H1 (cell line): ENCODE data around the gene RIN3. TPM values are rescaled to one million over a fixed set of nuclear protein-coding genes. Genes with fewer than 3 reads are reported as not detected.

Experiments used
- CTCF ChIA-PET: fragments of 300-600 bp; sonication (Branson Sonifier 250); formaldehyde crosslinking; loops from one replicate; lab custom pipeline; 2021; ENCODE audit not compliant: partially characterized antibody; lab: Charles Lee
- POLR2A ChIA-PET: fragments of 300-600 bp; sonication (Branson Sonifier 250); formaldehyde crosslinking; loops from one replicate; lab custom pipeline; 2021; ENCODE audit warnings: inconsistent platforms; ENCODE audit not compliant: partially characterized antibody; lab: Charles Lee
- DNase-seq, 2 experiments: peaks; one replicate each; pipeline versions ENCODE4 v3.0.0 to v3.0.0-alpha.2; 2010 to 2022; ENCODE audit warnings: low spot score in 2 of 2, low read depth in 1 of 2, mixed read lengths in 1 of 2
- FAIRE-seq: peaks from 2 replicates; lab custom pipeline; 2011; peaks lifted over from hg19 to GRCh38; lab: Jason Lieb, UNC
- H2AFZ ChIP-seq: 2 replicates; pipeline ENCODE4 v1.8.1; 2012; ENCODE audit warnings: low read length, inconsistent platforms
- H2AK5ac ChIP-seq: 2 replicates; pipeline ENCODE4 v1.6.1; 2013; ENCODE audit warnings: low read depth, low read length
- H2BK120ac ChIP-seq: replicated peaks from 2 replicates; pipeline ENCODE3; 2013; ENCODE audit warnings: low read depth, low read length, inconsistent platforms
- H2BK12ac ChIP-seq: 2 replicates; pipeline ENCODE4 v1.6.1; 2013; ENCODE audit warnings: low read depth, low read length
- H2BK15ac ChIP-seq: 2 replicates; pipeline ENCODE4 v1.6.1; 2013; ENCODE audit warnings: low read length
- H2BK20ac ChIP-seq: 2 replicates; pipeline ENCODE4 v1.6.1; 2013; ENCODE audit warnings: low read length
- H2BK5ac ChIP-seq: 2 replicates; pipeline ENCODE4 v1.6.1; 2013; ENCODE audit warnings: low read depth, low read length
- H3K14ac ChIP-seq: 2 replicates; pipeline ENCODE4 v1.6.1; 2013; ENCODE audit warnings: inconsistent platforms; ENCODE audit not compliant: insufficient read length
- H3K18ac ChIP-seq: 2 replicates; pipeline ENCODE4 v1.6.1; 2013; ENCODE audit warnings: low read length; ENCODE audit errors: extremely low read depth
- H3K23ac ChIP-seq: 2 replicates; pipeline ENCODE4 v1.6.1; 2013; ENCODE audit warnings: inconsistent platforms; ENCODE audit not compliant: insufficient read length
- H3K23me2 ChIP-seq: 2 replicates; pipeline ENCODE4 v1.6.1; 2013; ENCODE audit warnings: low read depth, low read length
- H3K27ac ChIP-seq: 2 replicates; pipeline ENCODE4 v1.6.1; 2011; ENCODE audit warnings: low read depth, low read length, inconsistent platforms
- H3K27me3 ChIP-seq, 4 experiments: replicated peaks in 1 of 4; 1 replicate in 1 of 4; 2 replicates in 3 of 4; pipeline versions ENCODE4 v1.6.1 to v1.8.1; 2011 to 2013; ENCODE audit warnings: low read length in 3 of 4, mild to moderate bottlenecking in 3 of 4, inconsistent platforms in 2 of 4, mixed read lengths in 2 of 4, moderate library complexity in 1 of 4; ENCODE audit not compliant: control insufficient read depth in 3 of 4, insufficient read depth in 3 of 4; ENCODE audit errors: extremely low read depth in 1 of 4
- H3K36me3 ChIP-seq, 4 experiments: 2 replicates each; pipeline versions ENCODE4 v1.6.1 to v1.8.1; 2011 to 2013; ENCODE audit warnings: mild to moderate bottlenecking in 4 of 4, low read length in 3 of 4, moderate library complexity in 2 of 4, control low read depth in 1 of 4, inconsistent platforms in 1 of 4; ENCODE audit not compliant: insufficient read depth in 4 of 4, control insufficient read depth in 2 of 4
- H3K4ac ChIP-seq: replicated peaks from 2 replicates; pipeline ENCODE3; 2013; ENCODE audit warnings: low read length, low read depth, mixed read lengths, inconsistent platforms; ENCODE audit not compliant: insufficient read length
- H3K4me1 ChIP-seq, 4 experiments: replicated peaks in 1 of 4; 1 replicate in 1 of 4; 2 replicates in 3 of 4; pipeline versions ENCODE4 v1.6.1 to v1.8.1; 2011 to 2013; ENCODE audit warnings: low read length in 3 of 4, inconsistent platforms in 2 of 4, mixed read lengths in 1 of 4; ENCODE audit not compliant: insufficient read depth in 4 of 4, control insufficient read depth in 3 of 4
- H3K4me2 ChIP-seq, 2 experiments: 2 replicates each; pipeline versions ENCODE4 v1.6.1 to v1.8.1; 2011 to 2013; ENCODE audit warnings: low read depth in 2 of 2, low read length in 2 of 2, control low read depth in 1 of 2, inconsistent platforms in 1 of 2, mild to moderate bottlenecking in 1 of 2; ENCODE audit not compliant: insufficient read depth in 1 of 2
- H3K4me3 ChIP-seq, 4 experiments: fragments of 200-600, 300-600 bp in 1 of 4; sonication (generic), shearing (Covaris generic), sonication (Bioruptor Twin) in 1 of 4; 2 replicates each; pipeline versions ENCODE4 v1.5.1 to v1.8.1; 2011 to 2016; ENCODE audit warnings: low read length in 4 of 4, low read depth in 3 of 4, control low read depth in 2 of 4, inconsistent platforms in 2 of 4, mild to moderate bottlenecking in 2 of 4, mixed read lengths in 1 of 4, moderate library complexity in 1 of 4; ENCODE audit not compliant: insufficient read depth in 2 of 4; ENCODE audit errors: extremely low read depth in 1 of 4
- H3K56ac ChIP-seq: replicated peaks from 2 replicates; pipeline ENCODE3; 2013; ENCODE audit warnings: low read depth, mild to moderate bottlenecking, mixed read lengths, low read length, inconsistent platforms; ENCODE audit not compliant: insufficient read length
- H3K79me1 ChIP-seq: 2 replicates; pipeline ENCODE4 v1.6.1; 2013; ENCODE audit warnings: low read depth, low read length, control low read depth
- H3K79me2 ChIP-seq, 2 experiments: 2 replicates each; pipeline versions ENCODE4 v1.6.1 to v1.8.1; 2012 to 2013; ENCODE audit warnings: low read length in 2 of 2, mild to moderate bottlenecking in 2 of 2, inconsistent platforms in 1 of 2; ENCODE audit not compliant: insufficient read depth in 2 of 2, control insufficient read depth in 1 of 2
- H3K9ac ChIP-seq, 4 experiments: replicated peaks in 1 of 4; 1 replicate in 1 of 4; 2 replicates in 3 of 4; pipeline versions ENCODE4 v1.6.1 to v1.8.1; 2011 to 2013; ENCODE audit warnings: low read depth in 3 of 4, low read length in 3 of 4, control low read depth in 2 of 4, mild to moderate bottlenecking in 2 of 4, moderate library complexity in 2 of 4, inconsistent platforms in 1 of 4; ENCODE audit errors: extremely low read depth in 1 of 4
- H3K9me3 ChIP-seq, 2 experiments: 2 replicates each; pipeline versions ENCODE4 v1.6.1 to v1.8.1; 2012 to 2013; ENCODE audit warnings: mild to moderate bottlenecking in 2 of 2, moderate library complexity in 2 of 2, control low read depth in 1 of 2, inconsistent platforms in 1 of 2, low read depth in 1 of 2, low read length in 1 of 2, mixed read lengths in 1 of 2; ENCODE audit not compliant: insufficient read depth in 2 of 2
- H4K20me1 ChIP-seq, 2 experiments: replicated peaks in 1 of 2; 2 replicates each; pipeline versions ENCODE3 to v1.8.1; 2011 to 2013; ENCODE audit warnings: inconsistent platforms in 2 of 2, low read length in 2 of 2, mild to moderate bottlenecking in 1 of 2; ENCODE audit not compliant: insufficient read depth in 2 of 2, control insufficient read depth in 1 of 2
- H4K5ac ChIP-seq: 2 replicates; pipeline ENCODE4 v1.6.1; 2013; ENCODE audit warnings: low read length, low read depth, mixed read lengths, inconsistent platforms; ENCODE audit not compliant: insufficient read length
- H4K8ac ChIP-seq: 2 replicates; pipeline ENCODE4 v1.8.0; 2013; ENCODE audit warnings: mild to moderate bottlenecking, moderate library complexity, low read length, inconsistent platforms; ENCODE audit not compliant: insufficient read depth; ENCODE audit errors: extremely low read depth
- H4K91ac ChIP-seq: replicated peaks from 2 replicates; pipeline ENCODE3; 2013; ENCODE audit warnings: low read length, mixed read lengths, inconsistent platforms; ENCODE audit not compliant: insufficient read length
- JUN ChIP-seq: IDR thresholded peaks from 2 replicates; pipeline ENCODE4 v1.6.1; 2011; ENCODE audit warnings: low read depth, mild to moderate bottlenecking, improper control_type of control experiment, low read length
- JUND ChIP-seq: IDR thresholded peaks from 2 replicates; pipeline ENCODE4 v1.6.1; 2011; ENCODE audit warnings: mild to moderate bottlenecking, improper control_type of control experiment, low read length
- KDM4A ChIP-seq: IDR thresholded peaks from one replicate; pipeline ENCODE4 v1.7.1; 2012; ENCODE audit warnings: low read depth, mild to moderate bottlenecking, moderate library complexity, low read length, inconsistent platforms; ENCODE audit not compliant: severe bottlenecking
- MAFK ChIP-seq: IDR thresholded peaks from 2 replicates; pipeline ENCODE4 v1.6.1; 2012; ENCODE audit warnings: low read depth, mild to moderate bottlenecking, improper control_type of control experiment, low read length
- RAD21 ChIP-seq, 2 experiments: IDR thresholded peaks in 1 of 2; conservative IDR thresholded peaks in 1 of 2; 2 replicates each; pipeline ENCODE4 v1.6.1; 2011; ENCODE audit warnings: low read depth in 2 of 2, low read length in 2 of 2, improper control_type of control experiment in 1 of 2, inconsistent platforms in 1 of 2, mild to moderate bottlenecking in 1 of 2, moderate library complexity in 1 of 2
- SRF ChIP-seq: IDR thresholded peaks from 2 replicates; pipeline ENCODE4 v1.6.1; 2011; ENCODE audit warnings: mild to moderate bottlenecking, low read depth, low read length, moderate library complexity
- WGBS, 2 experiments: shearing (Covaris generic) in 1 of 2; methylation state at CpG; one replicate each; pipeline versions ENCODE4 v1.1.6 to v1.1.7; 2013 to 2015; ENCODE audit warnings: low lambda C conversion rate in 2 of 2, mixed read lengths in 2 of 2, inconsistent platforms in 1 of 2, low coverage in 1 of 2, missing lambda C conversion rate in 1 of 2; ENCODE audit not compliant: insufficient replicate concordance in 2 of 2, insufficient coverage in 1 of 2, insufficient read length in 1 of 2; ENCODE audit errors: extremely low coverage in 1 of 2, missing lambda C conversion rate in 1 of 2; 5-methylcytosine and 5-hydroxymethylcytosine counted together
- polyA plus RNA-seq, 7 experiments: library from polyadenylated mRNA; depleted of rRNA in 3 of 7; stranded (reverse) in 5 of 7; unstranded in 2 of 7; fragments of >200 nt in 5 of 7; fragments of 200-250 nt in 2 of 7; gene quantifications; 1 replicate in 5 of 7; 2 replicates in 1 of 7; 4 replicates in 1 of 7; pipeline versions ENCODE4 v1.2.1 to v1.2.3, GENCODE V29; 2011 to 2013; ENCODE audit warnings: missing spikeins in 2 of 7, mixed read lengths in 2 of 7
- total RNA-seq: library from RNA; stranded (reverse); fragmentation: NEBNext Ultra II Directional; extraction: Animal tissue kit (Norgen Biotek cat#: 25700); gene quantifications from 2 replicates; pipeline ENCODE4 v1.2.1, GENCODE V29; 2021

RIN3 gene
- total and polyA plus RNA-seq, 2 of the 8 experiments (the other 6 are each of a cell fraction or from before 2014, with no cell fraction given), result 0.59 to 1.5 TPM

- no peaks in the 10 kb centered on the region for H3K27me3 ChIP-seq
- no peaks in the 10 kb centered on the region for H3K9me3 ChIP-seq
- no peaks in the 10 kb centered on the region for H3K23me2 ChIP-seq
- no peaks in the 10 kb centered on the region for H3K79me1 ChIP-seq
- H3K27ac ChIP-seq, result no peak overlapping the region
- ChIA-PET POLR2A (no interaction called here), CTCF (interaction anchor here (0.7 to 1.7 kb wide), 2 partner anchors 10 to 52 kb away, joined by 3 to 4 read pairs; no protein-coding TSS in a partner anchor)
- H3K4me3 ChIP-seq, result no peak overlapping the region
- FAIRE-seq (no peak), DNase-seq (no peak)
- no peak overlapping the region for H3K9ac ChIP-seq
- H2BK120ac ChIP-seq, result no peak overlapping the region
- TF ChIP-seq JUND (no peak), JUN (no peak), MAFK (peak; percentile 22; the same call in 1 of the 2 replicates), RAD21 (IDR thresholded peaks at IDR 0.05 in 1 of 2, conservative IDR thresholded peaks at IDR 0.05 in 1 of 2; ENCODE audit: low read depth in 2 of 2, low read length in 2 of 2) (no peak), SRF (no peak), KDM4A (no peak)
- H3K36me3 ChIP-seq, result no peaks in the 10 kb centered on the region
- no peak overlapping the region for H4K5ac ChIP-seq
- no peak overlapping the region for H4K8ac ChIP-seq
- H2AK5ac ChIP-seq, result no peak overlapping the region
- H4K20me1 ChIP-seq, result no peaks in the 10 kb centered on the region
- H3K4me1 ChIP-seq, result no peaks in the 10 kb centered on the region
- no peak overlapping the region for H4K91ac ChIP-seq
- no peak overlapping the region for H2BK20ac ChIP-seq
- no peak overlapping the region for H3K18ac ChIP-seq
- no peak overlapping the region for H3K4me2 ChIP-seq
- H3K14ac ChIP-seq, result no peak overlapping the region
- no peaks in the 10 kb centered on the region for H3K79me2 ChIP-seq
- no peak overlapping the region for H3K4ac ChIP-seq
- H2BK5ac ChIP-seq, result no peak overlapping the region
- no peak overlapping the region for H3K23ac ChIP-seq
- no peak overlapping the region for H2BK12ac ChIP-seq
- H2BK15ac ChIP-seq, result no peak overlapping the region
- H3K56ac ChIP-seq, result no peak overlapping the region
- WGBS, 2 experiments, result 85 to 100% methylated on average over 1 to 10 of the region's 10 CpGs
- H2AFZ ChIP-seq, result no peak overlapping the region
These were observed 19.0 kb downstream of the RIN3 start for GRCh38 chr14:92532490-92533163.
